ENCODE results near the gene NGF.

DNA sequence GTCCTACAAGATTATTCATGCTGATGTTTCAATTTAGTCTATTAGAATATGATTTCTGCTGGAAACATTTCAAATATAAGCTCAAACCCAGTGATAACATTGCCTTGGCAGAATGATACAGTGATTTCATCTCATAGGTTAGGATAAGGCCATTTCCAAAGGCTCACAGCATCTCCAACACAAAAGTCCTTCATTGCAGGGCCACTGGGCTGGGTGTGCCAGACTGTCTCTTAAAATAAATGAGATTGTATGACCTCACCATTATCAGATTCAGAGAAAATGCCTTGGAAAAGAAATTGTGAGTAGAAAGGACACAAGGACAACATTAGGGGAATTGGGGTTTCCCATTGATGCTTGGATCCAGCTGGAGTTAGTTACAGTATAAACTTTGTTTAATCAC is 30.4 kb downstream of the NGF start:
- TF ChIP-seq TAF1 (IDR thresholded peaks at IDR 0.05; ENCODE audit: borderline replicate concordance, insufficient read depth, low read length), result no peak
- TF ChIP-seq, protein P1, sequence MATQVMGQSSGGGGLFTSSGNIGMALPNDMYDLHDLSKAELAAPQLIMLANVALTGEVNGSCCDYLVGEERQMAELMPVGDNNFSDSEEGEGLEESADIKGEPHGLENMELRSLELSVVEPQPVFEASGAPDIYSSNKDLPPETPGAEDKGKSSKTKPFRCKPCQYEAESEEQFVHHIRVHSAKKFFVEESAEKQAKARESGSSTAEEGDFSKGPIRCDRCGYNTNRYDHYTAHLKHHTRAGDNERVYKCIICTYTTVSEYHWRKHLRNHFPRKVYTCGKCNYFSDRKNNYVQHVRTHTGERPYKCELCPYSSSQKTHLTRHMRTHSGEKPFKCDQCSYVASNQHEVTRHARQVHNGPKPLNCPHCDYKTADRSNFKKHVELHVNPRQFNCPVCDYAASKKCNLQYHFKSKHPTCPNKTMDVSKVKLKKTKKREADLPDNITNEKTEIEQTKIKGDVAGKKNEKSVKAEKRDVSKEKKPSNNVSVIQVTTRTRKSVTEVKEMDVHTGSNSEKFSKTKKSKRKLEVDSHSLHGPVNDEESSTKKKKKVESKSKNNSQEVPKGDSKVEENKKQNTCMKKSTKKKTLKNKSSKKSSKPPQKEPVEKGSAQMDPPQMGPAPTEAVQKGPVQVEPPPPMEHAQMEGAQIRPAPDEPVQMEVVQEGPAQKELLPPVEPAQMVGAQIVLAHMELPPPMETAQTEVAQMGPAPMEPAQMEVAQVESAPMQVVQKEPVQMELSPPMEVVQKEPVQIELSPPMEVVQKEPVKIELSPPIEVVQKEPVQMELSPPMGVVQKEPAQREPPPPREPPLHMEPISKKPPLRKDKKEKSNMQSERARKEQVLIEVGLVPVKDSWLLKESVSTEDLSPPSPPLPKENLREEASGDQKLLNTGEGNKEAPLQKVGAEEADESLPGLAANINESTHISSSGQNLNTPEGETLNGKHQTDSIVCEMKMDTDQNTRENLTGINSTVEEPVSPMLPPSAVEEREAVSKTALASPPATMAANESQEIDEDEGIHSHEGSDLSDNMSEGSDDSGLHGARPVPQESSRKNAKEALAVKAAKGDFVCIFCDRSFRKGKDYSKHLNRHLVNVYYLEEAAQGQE (IDR thresholded peaks at IDR 0.05; ENCODE audit: insufficient read depth in 1 of 2, low read depth in 2 of 2, low read length in 2 of 2), result no peak
- TF ChIP-seq POLR2AphosphoS5 (IDR thresholded peaks at IDR 0.05; ENCODE audit: low read depth, low read length), result no peak

All from PFSK-1 (cell line).